Activated T-helper 2 cell treated with anti-CD3 and anti-CD28 coated beads, Interferon-gamma antibody, Interleukin-2, Interleukin-4, amounts not matched to agents 10 μg/mL and 5 μg/mL and 100 μg/mL, durations not matched to agents 14 hours and 24 hours and 36 hours (primary cell): Measurements from ENCODE around the gene RILP. TPM values are rescaled to one million over a fixed set of nuclear protein-coding genes. Genes with fewer than 3 reads are reported as not detected.

ENCODE experiments used
- DNase-seq: peaks from one replicate; pipeline ENCODE4 v3.0.0; 2021; ENCODE audit warnings: low spot score
- H3K27ac Mint-ChIP-seq: one replicate; pipeline ENCODE4 v1.8.0; 2021; ENCODE audit warnings: mixed read lengths
- H3K27me3 Mint-ChIP-seq: one replicate; pipeline ENCODE4 v1.8.0; 2021; ENCODE audit warnings: low read depth, mixed read lengths
- H3K36me3 Mint-ChIP-seq: one replicate; pipeline ENCODE4 v1.8.0; 2021; ENCODE audit warnings: low read depth, mixed read lengths
- H3K4me1 Mint-ChIP-seq: one replicate; pipeline ENCODE4 v1.8.0; 2021; ENCODE audit warnings: low read depth, mixed read lengths
- H3K4me3 Mint-ChIP-seq: one replicate; pipeline ENCODE4 v1.8.0; 2021; ENCODE audit warnings: low read depth, mild to moderate bottlenecking, moderate library complexity, mixed read lengths
- H3K9me3 Mint-ChIP-seq: one replicate; pipeline ENCODE4 v1.8.0; 2021; ENCODE audit warnings: mixed read lengths
- intact Hi-C: fragments of 100-400 bp; cut with micrococcal nuclease; formaldehyde crosslinking; loops from one replicate; pipeline ENCODE4 v1.15.1; 2023
- total RNA-seq: library from RNA; stranded (reverse); gene quantifications from 2 replicates; pipeline ENCODE4 v1.2.3, GENCODE V29; 2022

The RILP gene
- total RNA-seq, 1 donor from 2014 or later: 8.9 TPM

GRCh38 chr17:1623057-1623630, 26.5 kb downstream of the RILP start:
- Mint-ChIP-seq H3K4me3 (no peak overlapping the region), H3K27ac (no peak overlapping the region), H3K27me3 (peaks cover 22% of the 10 kb centered on the region), H3K4me1 (peaks cover 5% of the 10 kb centered on the region), H3K9me3 (no peaks in the 10 kb centered on the region), H3K36me3 (no peaks in the 10 kb centered on the region)
- intact Hi-C loops: loop anchor here (10.0 kb wide), 1 partner anchor 348 kb away; the partner anchor contains the start of genes BHLHA9 and TRARG1
- DNase-seq: no peak

- Mint-ChIP-seq H3K27ac (no peak overlapping the region), H3K36me3 (no peaks in the 10 kb centered on the region), H3K9me3 (no peaks in the 10 kb centered on the region), H3K4me3 (no peak overlapping the region), H3K4me1 (peaks cover 1% of the 10 kb centered on the region), H3K27me3 (peaks cover 11% of the 10 kb centered on the region)
- no peak for DNase-seq
- intact Hi-C loops: loop anchor here (10.0 kb wide), 1 partner anchor 347 kb away; the partner anchor contains the start of genes BHLHA9 and TRARG1
Observed at GRCh38 chr17:1621273-1621954, 28.3 kb downstream of the RILP start.

GRCh38 chr17:1620486-1620885, 29.2 kb downstream of the RILP start:
- DNase-seq: no peak
- no peak overlapping the region for H3K27ac Mint-ChIP-seq
- H3K36me3 Mint-ChIP-seq: no peaks in the 10 kb centered on the region
- no peak overlapping the region for H3K4me3 Mint-ChIP-seq
- intact Hi-C loops: loop anchor here (10.0 kb wide), 1 partner anchor 346 kb away; the partner anchor contains the start of genes BHLHA9 and TRARG1
- H3K27me3 Mint-ChIP-seq: peaks cover 2% of the 10 kb centered on the region
- no peaks in the 10 kb centered on the region for H3K9me3 Mint-ChIP-seq
- no peaks in the 10 kb centered on the region for H3K4me1 Mint-ChIP-seq

- DNase-seq: no peak
- no peaks in the 10 kb centered on the region for H3K27me3 Mint-ChIP-seq
- intact Hi-C loops: no loop called here
- H3K9me3 Mint-ChIP-seq: no peaks in the 10 kb centered on the region
- no peaks in the 10 kb centered on the region for H3K4me1 Mint-ChIP-seq
- H3K27ac Mint-ChIP-seq: peak overlapping the region; percentile 39
- no peaks in the 10 kb centered on the region for H3K36me3 Mint-ChIP-seq
- no peak overlapping the region for H3K4me3 Mint-ChIP-seq
Observed at GRCh38 chr17:1617620-1618174, 32.0 kb downstream of the RILP start.

- DNase-seq: no peak
- H3K4me3 Mint-ChIP-seq: no peak overlapping the region
- no peaks in the 10 kb centered on the region for H3K36me3 Mint-ChIP-seq
- H3K27me3 Mint-ChIP-seq: no peaks in the 10 kb centered on the region
- H3K4me1 Mint-ChIP-seq: no peaks in the 10 kb centered on the region
- no peaks in the 10 kb centered on the region for H3K9me3 Mint-ChIP-seq
- no peak overlapping the region for H3K27ac Mint-ChIP-seq
- intact Hi-C loops: no loop called here
Observed at GRCh38 chr17:1616101-1616500, 33.6 kb downstream of the RILP start.

- Mint-ChIP-seq H3K4me3 (no peak overlapping the region), H3K36me3 (no peaks in the 10 kb centered on the region), H3K4me1 (peaks cover 11% of the 10 kb centered on the region), H3K27me3 (no peaks in the 10 kb centered on the region), H3K9me3 (no peaks in the 10 kb centered on the region), H3K27ac (no peak overlapping the region)
- intact Hi-C loops: no loop called here
- DNase-seq: no peak
Observed at GRCh38 chr17:1612400-1612799, 37.3 kb downstream of the RILP start.

- H3K36me3 Mint-ChIP-seq: no peaks in the 10 kb centered on the region
- no peaks in the 10 kb centered on the region for H3K9me3 Mint-ChIP-seq
- DNase-seq: no peak
Observed at GRCh38 chr17:1611715-1612114, 38.0 kb downstream of the RILP start.

GRCh38 chr17:1608676-1609075, 41.0 kb downstream of the RILP start:
- Mint-ChIP-seq H3K27ac (peak overlapping the region; percentile 55), H3K27me3 (no peaks in the 10 kb centered on the region), H3K4me3 (no peak overlapping the region), H3K9me3 (no peaks in the 10 kb centered on the region), H3K4me1 (peaks cover 30% of the 10 kb centered on the region), H3K36me3 (no peaks in the 10 kb centered on the region)
- intact Hi-C loops: no loop called here
- no peak for DNase-seq

More at GRCh38 chr17:1611715-1612114, 38.0 kb downstream of the RILP start:
- Mint-ChIP-seq H3K27me3 (no peaks in the 10 kb centered on the region), H3K4me3 (no peak overlapping the region), H3K27ac (no peak overlapping the region), H3K4me1 (peaks cover 18% of the 10 kb centered on the region)
- intact Hi-C loops: no loop called here

- H3K27me3 Mint-ChIP-seq: no peaks in the 10 kb centered on the region
- peak overlapping the region; percentile 5 for H3K4me3 Mint-ChIP-seq
- no peaks in the 10 kb centered on the region for H3K9me3 Mint-ChIP-seq
- peaks cover 30% of the 10 kb centered on the region for H3K4me1 Mint-ChIP-seq
- no peak for DNase-seq
- intact Hi-C loops: loop anchor here (1.0 kb wide), 2 partner anchors 20 to 46 kb away; partner anchors contain the start of genes PITPNA and SLC43A2
- no peaks in the 10 kb centered on the region for H3K36me3 Mint-ChIP-seq
- peak overlapping the region; percentile 98 for H3K27ac Mint-ChIP-seq
Observed at GRCh38 chr17:1607971-1608320, 41.7 kb downstream of the RILP start.

GRCh38 chr17:1606352-1606985, 43.2 kb downstream of the RILP start:
- peak overlapping the region; percentile 98 for H3K27ac Mint-ChIP-seq
- no peaks in the 10 kb centered on the region for H3K36me3 Mint-ChIP-seq
- peaks cover 30% of the 10 kb centered on the region for H3K4me1 Mint-ChIP-seq
- peaks cover 5% of the 10 kb centered on the region for H3K9me3 Mint-ChIP-seq
- no peak overlapping the region for H3K4me3 Mint-ChIP-seq
- intact Hi-C loops: no loop called here
- no peak for DNase-seq
- no peaks in the 10 kb centered on the region for H3K27me3 Mint-ChIP-seq

GRCh38 chr17:1605681-1606351, 43.9 kb downstream of the RILP start:
- DNase-seq: no peak
- no peaks in the 10 kb centered on the region for H3K36me3 Mint-ChIP-seq
- intact Hi-C loops: no loop called here
- H3K4me3 Mint-ChIP-seq: peak overlapping the region; percentile 21
- peak overlapping the region; percentile 76 for H3K27ac Mint-ChIP-seq
- peaks cover 30% of the 10 kb centered on the region for H3K4me1 Mint-ChIP-seq
- peaks cover 7% of the 10 kb centered on the region for H3K9me3 Mint-ChIP-seq
- no peaks in the 10 kb centered on the region for H3K27me3 Mint-ChIP-seq

GRCh38 chr17:1604831-1605528, 44.7 kb downstream of the RILP start:
- Mint-ChIP-seq H3K36me3 (no peaks in the 10 kb centered on the region), H3K27me3 (no peaks in the 10 kb centered on the region), H3K27ac (no peak overlapping the region), H3K9me3 (peaks cover 7% of the 10 kb centered on the region), H3K4me3 (no peak overlapping the region), H3K4me1 (peaks cover 30% of the 10 kb centered on the region)
- intact Hi-C loops: no loop called here
- DNase-seq: no peak
